ENCODE measurements around the gene PDZD2.
"Not testable (repeated sequence)": the region's sequence is repeated elsewhere in the genome, so short reads cannot be mapped to it uniquely, and the experiment has no call there.

The PDZD2 gene

DNA sequence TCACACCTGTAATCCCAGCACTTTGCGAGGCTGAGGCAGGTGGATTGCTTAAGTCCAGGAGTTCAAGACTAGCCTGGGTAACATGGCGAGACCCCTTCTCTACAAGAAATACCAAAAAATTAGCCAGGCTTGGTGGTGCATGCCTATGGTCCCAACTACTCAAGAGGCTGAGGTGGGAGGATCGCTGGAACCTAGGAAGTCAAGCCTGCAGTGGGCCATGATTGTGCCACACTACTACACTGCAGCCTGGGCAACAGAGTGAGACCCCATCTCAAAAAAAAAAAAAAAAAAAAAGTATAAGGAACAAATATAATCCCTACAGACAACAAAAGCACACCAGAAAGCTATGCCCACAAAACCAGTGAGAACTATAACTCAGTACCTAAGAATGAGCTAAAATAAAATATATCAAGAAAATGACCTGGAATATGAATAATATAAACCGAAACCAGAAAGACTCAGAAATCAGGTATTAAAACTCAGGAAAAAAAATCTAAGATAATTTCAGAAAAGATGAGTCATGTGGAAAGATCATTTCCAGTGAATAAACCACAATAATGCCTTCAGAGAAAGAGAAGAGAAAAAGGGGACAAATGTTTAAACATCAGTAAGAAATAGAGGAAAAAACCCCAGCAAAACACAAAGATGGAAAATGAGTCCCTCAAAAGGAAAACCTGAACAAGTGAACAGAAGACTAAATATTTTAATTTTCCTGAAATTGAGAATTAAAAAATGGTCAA, 477.8 kb downstream of the PDZD2 start:
- DNase-seq = no peak

DNA sequence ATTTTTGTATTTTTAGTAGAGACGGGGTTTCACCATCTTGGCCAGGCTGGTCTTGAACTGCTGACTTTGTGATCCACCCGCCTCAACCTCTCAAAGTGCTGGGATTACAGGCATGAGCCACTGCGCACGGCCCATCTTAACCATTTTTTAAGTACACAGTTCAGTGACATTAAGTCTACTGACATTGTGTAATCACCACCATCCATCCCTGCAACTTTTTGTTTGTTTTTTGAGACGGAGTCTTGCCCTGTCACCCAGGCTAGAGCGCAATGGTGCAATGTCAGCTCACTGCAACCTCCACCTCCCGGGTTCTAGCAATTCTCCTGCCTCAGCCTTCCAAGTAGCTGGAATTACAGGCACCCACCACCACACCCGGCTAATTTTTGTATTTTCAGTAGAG, 480.0 kb downstream of the PDZD2 start:
- DNase-seq = not testable (repeated sequence)

DNA sequence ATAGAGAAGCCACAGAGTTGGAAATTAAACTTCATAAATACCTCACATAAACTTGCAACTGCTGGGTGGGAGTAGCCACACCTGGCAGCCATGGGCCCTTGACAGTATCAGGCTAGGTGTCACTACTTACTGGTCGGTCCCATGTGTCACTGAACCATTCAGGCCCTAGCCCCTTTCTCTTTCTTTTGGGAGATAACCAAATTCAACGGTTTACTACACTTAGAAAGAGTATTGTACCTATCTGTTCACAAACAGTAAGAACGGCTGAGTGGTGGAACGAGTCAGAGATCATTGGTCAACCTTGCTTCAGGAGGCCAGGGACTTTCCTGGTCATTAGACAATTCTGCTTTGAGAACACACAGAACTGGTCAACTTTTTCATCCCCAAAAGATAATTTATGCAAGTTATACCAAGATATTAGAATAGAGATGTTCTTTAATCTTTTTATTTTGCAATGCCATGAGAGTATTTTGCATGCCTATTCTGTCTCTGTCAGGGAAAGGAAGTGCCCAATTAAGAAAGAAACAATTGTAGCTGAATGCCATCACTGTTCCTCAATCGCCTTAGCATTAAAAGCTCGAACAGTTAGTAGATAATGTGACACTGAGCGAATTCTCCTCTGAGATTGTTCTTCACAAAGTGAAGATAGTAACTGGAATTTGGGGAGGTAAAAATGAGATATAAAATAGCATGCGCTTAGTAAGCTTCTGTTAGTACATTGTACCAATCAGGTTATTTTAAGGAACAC, 484.3 kb downstream of the PDZD2 start:
- DNase-seq = no peak

DNA sequence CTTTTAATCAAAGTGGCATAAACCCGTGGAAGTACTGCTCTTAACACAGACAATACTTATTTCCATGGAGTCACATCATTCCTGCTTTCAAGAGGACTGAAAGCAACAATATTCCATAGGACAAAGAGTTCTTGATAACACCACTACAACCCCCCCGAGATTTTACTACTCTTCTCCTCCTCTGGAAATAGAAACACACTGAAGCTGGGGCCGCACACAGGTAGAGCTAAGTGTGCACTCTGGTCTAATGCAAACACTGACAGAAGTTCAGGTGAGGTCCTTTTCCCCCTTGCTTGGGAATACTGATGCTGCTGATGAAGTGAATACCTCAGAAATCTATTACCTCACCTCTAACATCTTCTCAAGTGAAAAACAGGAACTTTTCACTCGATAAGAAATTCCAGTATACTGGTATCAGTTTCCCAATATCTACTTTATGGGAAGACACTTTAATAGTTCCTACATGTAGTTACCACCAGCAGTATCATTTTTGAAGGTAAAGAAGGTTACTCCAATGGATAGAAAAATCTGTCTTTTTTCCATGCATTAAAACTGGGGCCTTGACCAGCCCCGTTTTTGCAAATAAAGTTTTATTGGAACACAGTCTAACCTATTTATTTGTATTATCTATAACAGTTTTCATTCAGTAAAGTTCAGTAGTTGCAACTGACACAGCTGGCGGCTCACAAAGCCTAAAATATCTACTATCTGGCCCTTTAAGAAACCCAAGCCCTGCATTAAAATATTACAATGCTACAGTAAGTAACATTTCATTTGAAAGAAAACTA, 485.2 kb downstream of the PDZD2 start:
- DNase-seq = no peak

DNA sequence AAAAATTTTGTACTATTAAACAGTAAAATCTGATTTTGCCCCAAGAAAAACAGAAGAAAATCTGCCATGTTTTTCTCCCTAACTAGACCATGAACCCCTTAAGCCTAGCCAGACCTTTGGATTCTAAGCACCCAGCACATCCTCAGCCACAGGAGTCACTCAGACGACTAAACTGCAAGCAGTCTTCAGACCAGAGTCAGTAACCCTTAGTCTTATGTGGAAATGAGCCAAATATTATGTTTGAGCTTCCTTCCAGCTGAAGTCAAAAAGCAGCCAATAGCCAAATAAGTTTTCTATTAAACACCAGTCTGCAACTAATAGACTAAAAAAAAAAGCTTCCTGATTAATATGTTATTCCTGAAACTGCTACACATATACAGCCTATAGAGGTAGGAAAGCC, 487.8 kb downstream of the PDZD2 start:
- no peak for DNase-seq

DNA sequence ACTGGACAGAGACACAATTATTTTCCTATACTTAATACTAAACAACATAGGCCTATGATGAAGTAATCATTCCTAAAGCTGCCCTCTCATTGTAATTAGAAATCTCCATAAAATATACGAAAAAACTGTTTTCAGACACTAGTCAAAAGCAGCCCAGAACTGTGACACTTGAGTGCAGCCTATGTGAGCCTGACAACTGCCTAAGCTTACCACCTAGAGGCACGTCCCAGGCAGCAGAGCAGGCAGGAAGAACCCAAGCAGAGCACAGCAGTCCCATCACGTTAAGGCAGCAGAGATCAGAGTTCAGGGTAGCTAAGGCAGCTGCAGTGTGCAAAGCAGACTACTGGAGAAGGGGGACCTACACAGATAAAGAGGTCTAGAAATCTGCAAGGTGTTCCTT, 488.8 kb downstream of the PDZD2 start:
- no peak for DNase-seq

DNA sequence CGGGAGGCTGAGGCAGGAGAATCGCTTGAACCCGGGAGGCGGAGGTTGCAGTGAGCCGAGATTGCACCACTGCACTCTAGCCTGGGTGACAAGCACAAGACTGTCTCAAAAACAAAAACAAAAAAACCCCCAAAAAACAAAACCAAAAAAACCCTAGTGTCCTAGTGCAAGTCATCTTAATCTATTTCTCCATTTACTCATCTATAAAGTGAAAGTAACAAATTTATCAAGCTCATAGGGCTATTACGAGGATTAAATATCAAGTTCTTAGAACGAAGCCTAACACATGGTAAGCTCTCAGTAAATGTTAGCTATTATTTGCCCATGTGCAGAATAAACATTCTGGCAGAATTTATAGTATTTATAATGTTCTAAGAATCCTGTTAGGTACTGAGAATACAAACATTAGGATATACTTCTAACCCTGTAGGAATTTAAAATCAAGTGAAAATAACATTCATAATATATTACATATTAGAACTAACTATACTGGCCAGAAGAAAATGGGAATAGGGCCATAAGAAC, 490.2 kb downstream of the PDZD2 start:
- no peak for DNase-seq

DNA sequence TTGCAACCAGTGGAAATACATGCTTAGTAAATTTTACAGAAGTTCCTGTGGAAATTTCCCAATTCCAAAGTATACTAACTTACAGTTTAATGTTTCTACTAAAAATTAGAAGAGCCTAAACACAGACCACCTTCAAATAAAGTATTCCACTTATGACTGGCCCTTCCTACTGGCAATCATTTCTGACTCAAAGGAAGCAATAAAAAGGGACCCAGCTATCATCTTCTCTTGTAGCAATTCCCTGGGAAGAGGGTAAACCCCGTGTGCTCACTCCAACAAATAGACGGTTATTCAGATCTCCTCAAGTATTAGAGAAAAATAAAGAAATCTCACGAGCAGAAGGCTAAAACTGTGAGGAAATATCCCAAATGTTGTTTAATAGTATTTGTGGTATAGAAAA, 491.9 kb downstream of the PDZD2 start:
- no peak for DNase-seq

DNA sequence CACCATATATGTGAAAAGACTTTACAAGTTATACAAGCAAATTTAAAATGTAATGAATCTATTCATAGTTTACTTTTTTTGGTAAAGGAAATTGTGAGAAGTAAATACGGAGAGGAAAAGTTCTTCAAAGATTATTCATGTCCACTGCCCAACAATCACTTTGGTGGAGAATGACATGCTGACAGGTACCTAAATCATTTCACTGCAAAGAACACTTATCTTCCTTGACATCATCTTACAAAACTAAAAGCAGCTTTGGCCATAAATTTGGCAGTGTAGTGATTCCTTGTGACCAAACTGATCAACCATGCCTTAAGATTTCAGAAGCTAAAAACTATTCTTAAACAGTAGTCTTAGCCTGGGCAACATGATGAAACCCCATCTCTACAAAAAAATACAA, 492.7 kb downstream of the PDZD2 start:
- DNase-seq = no peak

DNA sequence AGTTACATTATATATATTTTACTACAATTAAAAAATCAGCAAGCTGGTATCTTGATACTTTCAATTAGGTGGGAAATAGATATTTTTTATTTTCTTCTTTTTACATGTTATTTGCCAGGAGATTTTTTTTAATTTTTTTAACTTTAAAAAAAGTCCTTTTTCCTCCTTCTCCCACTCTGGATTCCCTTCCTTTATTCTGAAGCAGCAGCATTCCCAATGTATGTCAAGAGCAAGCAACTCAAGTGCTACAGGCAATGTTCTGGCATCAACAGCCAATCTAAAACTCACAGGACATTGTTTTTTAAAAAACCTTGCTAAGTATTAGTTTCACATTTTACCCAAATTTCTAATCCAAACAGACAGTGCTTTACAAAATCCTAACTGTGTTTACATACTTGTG, 493.8 kb downstream of the PDZD2 start:
- no peak for DNase-seq

DNA sequence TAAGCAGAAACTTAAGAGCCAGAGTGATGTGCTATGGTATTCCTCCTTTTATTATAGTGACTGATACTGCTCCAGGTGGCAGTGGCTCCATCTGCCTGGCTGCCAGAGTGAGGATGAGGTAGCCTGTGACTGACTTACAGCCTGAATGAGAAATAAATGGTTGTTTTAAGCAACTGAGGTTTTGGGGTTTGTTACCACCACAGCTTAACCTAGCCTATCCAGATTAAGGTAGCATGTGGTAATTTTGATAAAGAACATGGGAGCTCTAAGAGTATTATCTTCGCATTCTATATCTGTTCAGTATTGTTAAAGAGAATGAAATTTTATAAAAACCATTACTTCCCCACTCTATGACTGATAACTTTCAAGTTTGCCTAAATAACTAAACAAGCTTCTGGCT, 496.2 kb downstream of the PDZD2 start:
- DNase-seq = no peak

DNA sequence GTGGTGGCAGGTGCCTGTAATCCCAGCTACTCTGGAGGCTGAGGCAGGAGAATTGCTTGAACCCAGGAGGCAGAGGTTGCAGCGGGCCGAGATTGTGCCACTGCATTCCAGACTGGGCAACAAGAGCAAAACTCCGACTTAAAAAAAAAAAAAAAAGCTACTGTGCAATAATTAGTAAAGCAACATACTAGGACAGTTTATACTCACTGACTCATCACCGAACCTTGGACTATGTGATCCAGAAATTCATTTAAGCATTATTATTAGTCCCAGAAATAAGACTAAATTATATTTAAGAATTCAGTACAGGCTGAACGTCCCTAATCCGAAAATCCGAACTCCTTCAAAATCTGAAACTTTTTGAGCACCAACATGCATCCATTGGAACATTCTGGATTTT, 497.4 kb downstream of the PDZD2 start:
- no peak for DNase-seq

DNA sequence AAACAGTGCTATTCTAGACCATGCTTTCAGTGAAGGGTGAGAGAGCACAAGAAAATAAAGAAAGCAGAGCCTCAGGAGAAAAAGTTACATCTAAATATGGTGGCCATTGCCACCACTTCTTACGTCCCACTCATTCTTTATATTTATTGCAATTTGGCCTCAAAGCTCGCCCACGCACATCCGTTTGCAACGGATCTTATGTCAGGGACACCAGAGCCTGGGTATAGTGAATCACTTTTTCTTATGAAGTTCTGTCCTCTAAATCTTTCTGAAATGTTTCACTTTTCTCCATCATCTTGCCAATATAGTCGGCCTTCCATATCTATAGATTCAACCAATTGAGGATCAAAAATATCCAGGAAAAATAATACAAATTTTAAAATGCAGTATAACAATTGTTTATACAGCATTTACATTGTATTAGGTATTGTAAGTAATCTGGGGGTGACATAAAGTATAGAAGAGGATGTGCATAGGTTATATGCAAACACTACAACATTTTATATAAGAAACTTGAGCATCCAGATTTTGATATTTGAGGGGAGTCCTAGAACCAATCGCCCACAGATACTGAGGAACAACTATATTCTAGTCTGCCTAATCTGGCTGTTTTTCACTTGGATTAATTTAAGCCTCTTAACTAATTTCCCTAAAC, 500.0 kb downstream of the PDZD2 start:
- no peak for DNase-seq

DNA sequence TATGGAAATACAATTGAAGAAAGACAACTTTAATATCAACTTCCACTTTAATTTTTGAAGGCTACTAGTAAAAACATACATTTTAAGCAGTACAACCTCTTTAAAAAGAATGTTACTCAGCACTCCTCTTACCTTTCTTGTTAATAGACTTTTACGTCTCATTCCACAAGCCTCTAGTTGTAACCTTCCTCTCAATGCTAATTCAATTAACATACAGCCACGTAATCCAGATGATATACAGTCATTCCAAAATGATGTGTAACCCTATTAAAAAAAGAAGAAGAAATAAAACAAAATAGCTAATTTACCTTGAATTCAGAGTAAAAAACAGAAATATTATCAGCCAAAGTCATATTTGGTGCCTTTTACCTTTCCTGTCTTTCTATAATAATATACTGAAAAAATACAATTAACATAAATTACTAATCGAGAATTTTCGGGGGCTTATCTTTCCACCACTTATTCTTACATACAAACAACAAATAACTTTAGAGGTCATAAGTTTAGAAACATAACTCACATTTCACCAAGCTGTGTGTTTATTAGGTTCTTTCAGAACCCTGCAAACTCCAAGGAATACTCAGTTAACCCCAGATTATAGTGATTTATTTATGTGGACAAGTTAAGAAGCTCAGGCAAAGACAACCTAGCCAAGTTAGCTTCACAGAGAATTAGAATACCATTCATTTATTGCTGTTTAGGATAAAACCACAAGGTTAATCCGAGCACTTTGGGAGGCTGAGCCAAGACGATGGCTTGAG, 504.9 kb downstream of the PDZD2 start:
- no peak for DNase-seq

DNA sequence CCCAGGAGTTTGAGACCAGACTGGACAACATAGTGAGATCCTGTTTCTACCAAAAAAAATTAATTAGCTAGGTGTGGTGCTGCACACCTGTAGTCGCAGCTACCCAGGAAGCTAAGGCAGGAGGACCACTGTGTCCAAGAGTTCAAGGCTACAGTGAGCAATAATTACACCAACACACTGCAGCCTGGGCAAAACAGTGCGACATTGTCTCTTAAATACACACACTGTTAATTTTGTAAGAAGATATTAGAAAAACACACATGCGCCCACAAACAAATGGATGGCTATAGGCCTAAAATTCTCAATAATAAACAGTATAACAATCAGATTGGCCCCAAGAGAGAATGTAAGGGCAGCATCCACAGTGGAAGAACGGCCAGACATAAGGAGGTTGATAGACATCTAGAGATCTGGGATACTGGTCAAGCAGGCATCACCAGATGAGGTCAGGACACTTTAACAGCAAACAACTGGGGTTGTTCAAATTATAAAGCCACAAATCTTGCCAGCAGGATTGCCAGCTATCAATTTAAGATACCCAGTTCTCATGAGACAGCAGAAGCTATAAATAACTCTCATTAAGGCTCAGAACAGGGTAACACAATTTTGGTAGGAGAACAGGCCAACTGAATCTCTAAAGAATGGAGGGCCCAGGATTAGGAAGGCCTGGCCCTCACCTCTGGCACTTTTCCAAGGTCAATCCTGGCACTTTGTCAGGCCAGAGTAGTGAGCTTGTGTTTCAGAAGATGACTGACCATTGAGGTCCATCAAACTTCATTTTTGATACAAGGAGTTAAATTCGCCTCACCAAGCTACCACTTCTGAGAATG, 505.7 kb downstream of the PDZD2 start:
- no peak for DNase-seq

DNA sequence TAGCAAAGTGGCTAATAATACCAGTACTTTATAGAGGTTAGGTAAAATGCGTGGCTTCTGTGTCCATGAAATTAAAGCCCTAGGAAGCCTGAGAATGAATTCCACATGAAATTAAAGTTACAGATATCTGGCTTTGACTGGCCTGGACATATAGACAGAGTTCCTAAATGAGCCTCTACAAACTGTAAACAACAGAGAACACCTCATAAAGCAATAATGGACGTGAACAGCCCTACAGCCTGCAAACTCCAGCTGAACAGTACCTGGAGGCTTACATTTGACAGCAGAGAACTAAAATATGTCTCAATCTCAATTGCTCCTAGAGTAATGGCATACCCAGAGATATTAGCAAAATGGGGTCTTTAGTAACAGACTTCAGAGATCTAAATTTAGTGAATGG, 506.4 kb downstream of the PDZD2 start:
- DNase-seq = no peak

DNA sequence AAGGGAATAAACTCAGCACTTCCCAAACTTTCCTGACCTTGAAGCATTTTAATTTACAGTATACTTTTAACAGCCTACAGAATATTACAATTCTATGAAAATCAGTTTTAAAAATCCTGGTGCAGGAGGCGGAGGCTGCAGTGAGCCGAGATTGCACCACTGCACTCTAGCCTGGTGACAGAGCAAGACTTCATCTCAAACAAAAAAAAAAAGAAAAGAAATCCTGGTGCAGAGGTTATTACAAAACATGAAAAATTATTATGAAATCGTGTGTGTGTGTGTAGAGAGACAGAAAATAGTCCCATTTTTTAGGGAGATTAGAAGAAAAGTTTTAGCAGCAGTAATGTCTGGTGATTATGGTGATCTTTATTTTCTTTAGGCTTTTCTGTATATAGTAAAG, 508.3 kb downstream of the PDZD2 start:
- no peak for DNase-seq

DNA sequence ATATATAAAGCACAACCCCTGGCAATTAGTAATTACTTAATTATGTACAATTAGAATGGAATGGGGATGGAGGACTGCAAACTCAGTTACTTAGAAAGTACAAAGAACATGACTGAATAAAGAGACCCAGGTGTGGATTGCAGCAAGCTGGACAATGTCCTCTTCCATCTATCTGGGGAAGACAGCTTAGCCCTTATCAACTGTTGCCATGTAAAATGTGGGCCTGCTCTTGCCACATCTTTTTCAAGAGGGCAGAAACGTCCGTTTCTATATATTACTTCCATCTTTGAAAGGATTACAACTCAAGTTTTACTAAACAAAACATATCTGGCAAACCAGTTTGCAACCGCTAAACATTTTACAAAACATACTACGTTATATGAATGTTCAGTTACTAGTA, 509.0 kb downstream of the PDZD2 start:
- no peak for DNase-seq

DNA sequence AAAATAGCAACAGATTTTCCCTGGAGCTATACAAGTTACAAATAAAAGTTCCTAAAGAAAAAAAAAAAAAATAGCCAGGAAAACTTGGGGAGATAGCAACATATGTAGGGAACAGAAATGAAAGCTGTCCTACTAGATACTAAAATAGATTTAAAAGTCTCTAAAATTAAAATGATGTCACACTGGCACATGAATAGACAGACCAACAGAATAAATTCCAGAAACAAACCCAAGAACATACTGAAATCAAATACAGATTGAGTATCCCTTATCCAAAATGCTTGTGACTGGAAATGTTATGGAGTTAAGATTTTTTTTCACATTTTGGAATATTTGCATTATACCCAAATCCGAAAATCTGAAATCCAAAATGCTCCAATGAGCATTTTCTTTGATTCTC, 511.4 kb downstream of the PDZD2 start:
- no peak for DNase-seq

DNA sequence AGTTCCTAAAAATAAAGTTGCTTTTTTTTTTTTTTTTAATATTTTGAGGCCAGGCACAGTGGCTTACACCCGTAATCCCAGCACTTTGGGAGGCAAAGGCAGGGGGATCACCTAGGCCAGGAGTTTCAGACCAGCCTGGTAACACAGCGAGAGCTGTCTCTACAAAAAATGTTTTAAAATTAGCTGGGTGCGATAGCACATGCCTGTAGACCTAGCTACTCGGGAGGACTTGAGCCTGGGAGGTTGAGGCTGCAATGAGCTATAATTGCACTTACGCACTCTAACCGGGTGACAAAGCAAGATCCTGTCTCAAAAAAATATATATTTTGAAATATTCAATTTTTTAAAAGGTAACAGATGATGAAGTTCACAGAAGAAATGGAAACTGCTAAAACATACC, 512.3 kb downstream of the PDZD2 start:
- no peak for DNase-seq

DNA sequence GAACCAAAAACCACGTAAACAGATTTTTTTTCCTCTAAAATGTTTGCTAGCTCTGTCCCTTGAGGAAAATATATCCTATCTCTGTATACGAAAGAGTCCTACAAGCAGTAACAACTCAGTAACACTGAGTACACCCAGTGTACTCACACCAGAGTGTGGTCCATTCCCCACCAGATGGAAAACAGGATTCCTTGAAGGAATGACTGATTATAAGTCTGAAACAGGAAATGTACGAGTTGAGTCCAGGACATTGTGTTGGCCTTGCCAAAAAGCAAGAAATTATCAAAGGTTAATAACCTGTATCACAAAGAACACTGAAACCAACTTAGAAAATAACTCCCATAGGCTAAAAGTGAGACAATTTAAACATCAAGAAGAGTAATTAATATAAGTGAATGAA, 514.8 kb downstream of the PDZD2 start:
- no peak for DNase-seq
